Trophoblast cell (in vitro differentiated cells and primary cell): ENCODE measurements around the gene FAM204A. TPM values are rescaled to one million over a fixed set of nuclear protein-coding genes. Genes with fewer than 3 reads are reported as not detected.

Experiments
- DNase-seq, 2 donors: peaks; one replicate each; pipeline ENCODE4 v3.0.0-alpha.2; 2016
- H2AFZ ChIP-seq: 2 replicates; pipeline ENCODE4 v1.6.1; 2013; ENCODE audit warnings: low read length, moderate library complexity, mild to moderate bottlenecking; ENCODE audit not compliant: insufficient read depth, poor library complexity
- H2AK5ac ChIP-seq: 2 replicates; pipeline ENCODE4 v1.6.1; 2013; ENCODE audit warnings: mild to moderate bottlenecking, low read length
- H2BK120ac ChIP-seq: 2 replicates; pipeline ENCODE4 v1.6.1; 2013; ENCODE audit warnings: low read length, mild to moderate bottlenecking, moderate library complexity; ENCODE audit not compliant: insufficient read depth, poor library complexity
- H2BK12ac ChIP-seq: 2 replicates; pipeline ENCODE4 v1.6.1; 2013; ENCODE audit warnings: mild to moderate bottlenecking, low read length, moderate library complexity
- H2BK5ac ChIP-seq: 2 replicates; pipeline ENCODE4 v1.6.1; 2013; ENCODE audit warnings: low read length, low read depth, moderate library complexity, mild to moderate bottlenecking; ENCODE audit not compliant: poor library complexity
- H3K14ac ChIP-seq: 2 replicates; pipeline ENCODE4 v1.6.1; 2013; ENCODE audit warnings: mild to moderate bottlenecking, low read length
- H3K18ac ChIP-seq: 2 replicates; pipeline ENCODE4 v1.6.1; 2013; ENCODE audit warnings: mild to moderate bottlenecking, low read length
- H3K23ac ChIP-seq: 2 replicates; pipeline ENCODE4 v1.6.1; 2013; ENCODE audit warnings: low read length
- H3K27ac ChIP-seq: 2 replicates; pipeline ENCODE4 v1.5.1; 2013; ENCODE audit warnings: low read depth, mild to moderate bottlenecking, inconsistent platforms, low read length, moderate library complexity
- H3K27me3 ChIP-seq: 2 replicates; pipeline ENCODE4 v1.6.1; 2013; ENCODE audit warnings: inconsistent platforms, mild to moderate bottlenecking, low read length, moderate library complexity; ENCODE audit not compliant: insufficient read depth
- H3K36me3 ChIP-seq, 2 experiments: 1 replicate in 1 of 2; 2 replicates in 1 of 2; pipeline ENCODE4 v1.6.1; 2013; ENCODE audit warnings: low read length in 2 of 2, mild to moderate bottlenecking in 2 of 2, moderate library complexity in 1 of 2; ENCODE audit not compliant: insufficient read depth in 2 of 2, control insufficient read depth in 1 of 2
- H3K4ac ChIP-seq: 2 replicates; pipeline ENCODE4 v1.6.1; 2013; ENCODE audit warnings: low read depth, mild to moderate bottlenecking, low read length, moderate library complexity
- H3K4me1 ChIP-seq, 2 experiments: 1 replicate in 1 of 2; 2 replicates in 1 of 2; pipeline ENCODE4 v1.6.1; 2013; ENCODE audit warnings: low read length in 2 of 2, mild to moderate bottlenecking in 2 of 2, moderate library complexity in 1 of 2; ENCODE audit not compliant: insufficient read depth in 2 of 2, control insufficient read depth in 1 of 2
- H3K4me2 ChIP-seq: 2 replicates; pipeline ENCODE4 v1.6.1; 2013; ENCODE audit warnings: inconsistent platforms, mild to moderate bottlenecking, low read length, moderate library complexity
- H3K4me3 ChIP-seq: 2 replicates; pipeline ENCODE4 v1.5.1; 2013; ENCODE audit warnings: mild to moderate bottlenecking, low read depth, low read length, inconsistent platforms
- H3K79me1 ChIP-seq: one replicate; pipeline ENCODE4 v1.6.1; 2013; ENCODE audit warnings: low read length
- H3K79me2 ChIP-seq: 2 replicates; pipeline ENCODE4 v1.6.1; 2013; ENCODE audit warnings: low read length, mild to moderate bottlenecking; ENCODE audit not compliant: control insufficient read depth, insufficient read depth, poor library complexity
- H3K9ac ChIP-seq: 2 replicates; pipeline ENCODE4 v1.6.1; 2013; ENCODE audit warnings: mild to moderate bottlenecking, low read length
- H3K9me3 ChIP-seq: 2 replicates; pipeline ENCODE4 v1.6.1; 2013; ENCODE audit warnings: low read depth, mild to moderate bottlenecking, control low read depth, inconsistent platforms, low read length; ENCODE audit not compliant: insufficient read depth
- H4K12ac ChIP-seq: 2 replicates; pipeline ENCODE4 v1.6.1; 2013; ENCODE audit warnings: low read depth, mild to moderate bottlenecking, low read length, moderate library complexity
- H4K8ac ChIP-seq: 2 replicates; pipeline ENCODE4 v1.6.1; 2013; ENCODE audit warnings: low read depth, mild to moderate bottlenecking, low read length, moderate library complexity
- H4K91ac ChIP-seq: one replicate; pipeline ENCODE4 v1.6.1; 2013; ENCODE audit warnings: low read depth, mild to moderate bottlenecking, low read length, moderate library complexity
- WGBS: extraction: QIAGEN DNeasy Blood & Tissue Kit; methylation state at CpG from one replicate; pipeline ENCODE4 v1.1.7; 2013; ENCODE audit warnings: missing lambda C conversion rate; ENCODE audit not compliant: insufficient read length, insufficient coverage; ENCODE audit errors: extremely low coverage; 5-methylcytosine and 5-hydroxymethylcytosine counted together
- polyA plus RNA-seq: library from polyadenylated mRNA; stranded (reverse); fragments of 200-250 nt; gene quantifications from 2 replicates; pipeline ENCODE4 v1.2.3, GENCODE V29; 2013

The FAM204A gene
- 39.8 and 41.8 TPM in 2 replicates for polyA plus RNA-seq

DNA sequence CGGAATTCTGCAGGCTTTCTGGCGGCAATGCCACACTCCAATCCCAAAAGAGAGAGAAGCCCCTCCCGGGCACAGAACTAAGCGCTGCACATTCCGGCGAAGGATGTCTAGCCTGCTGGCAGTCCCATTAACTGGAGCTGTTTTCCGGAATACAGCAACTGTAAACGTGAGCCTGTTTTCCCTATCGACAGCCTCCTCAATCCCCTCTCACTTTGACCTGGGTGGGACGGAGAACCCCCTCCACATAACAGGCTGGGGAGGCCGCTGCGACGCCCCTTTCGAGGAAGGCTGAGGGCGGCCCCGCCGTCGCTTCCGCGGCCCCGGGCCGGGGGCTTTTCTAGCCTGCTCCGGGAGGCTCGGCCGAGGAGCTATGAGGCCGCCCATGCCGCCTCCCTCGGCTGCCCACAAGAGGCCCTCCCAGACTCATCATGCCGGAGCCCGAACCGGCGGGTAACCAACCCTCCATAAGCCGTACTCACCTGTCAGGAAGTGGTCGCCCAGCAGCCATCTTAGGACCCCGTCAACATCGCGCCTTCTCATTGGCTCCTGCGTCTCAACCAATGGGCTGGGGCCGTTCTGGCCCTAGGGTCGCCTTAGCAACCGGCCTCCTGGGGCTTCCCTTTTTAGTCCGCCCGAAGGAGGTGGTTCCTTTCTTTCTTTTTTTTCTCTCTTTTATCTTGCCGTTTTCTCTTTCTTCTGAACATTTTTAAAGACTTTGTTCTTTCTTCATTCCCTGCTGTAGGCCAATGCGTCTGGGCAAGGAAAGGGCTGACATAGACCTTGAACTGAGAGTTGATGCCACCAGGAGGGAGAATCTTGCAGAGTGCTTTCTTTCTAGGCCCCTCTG lies at the start of gene FAM204A:
TSS of gene FAM204A (minus strand) at position 534 of the 847 bp plus-strand sequence. CDS start 5,909 bp downstream, outside the sequence.
- Histone ChIP-seq H2BK120ac (peak within 1 kb of the TSS; percentile 54), H2AFZ (peak within 1 kb of the TSS; percentile 59), H3K9me3 (no peaks in the 10 kb centered on the region), H2BK5ac (peak within 1 kb of the TSS; percentile 35), H3K4ac (peak within 1 kb of the TSS; percentile 30), H4K12ac (peak within 1 kb of the TSS; percentile 81), H3K27ac (peak within 1 kb of the TSS; percentile 26), H3K79me1 (peaks cover 3% of the 10 kb centered on the region), H3K14ac (peak within 1 kb of the TSS; percentile 33), H3K4me3 (peak within 1 kb of the TSS; percentile 81), H3K4me1 (no peaks in the 10 kb centered on the region), H3K9ac (peak within 1 kb of the TSS; percentile 61), H3K23ac (no peak within 1 kb of the TSS), H3K36me3 (no peaks in the 10 kb centered on the region), H4K91ac (peak within 1 kb of the TSS; percentile 65), H2BK12ac (no peak within 1 kb of the TSS), H3K18ac (peak within 1 kb of the TSS; percentile 38), H4K8ac (peak within 1 kb of the TSS; percentile 95), H3K27me3 (no peaks in the 10 kb centered on the region), H2AK5ac (no peak within 1 kb of the TSS), H3K4me2 (peak within 1 kb of the TSS; percentile 98), H3K79me2 (peaks cover 3% of the 10 kb centered on the region)
- DNase-seq, result peak; percentile 95 to 98
- WGBS, result no CpG with 5 or more reads among the region's 45 CpGs

- no peak overlapping the region for H2AFZ ChIP-seq
- no peak overlapping the region for H3K4me2 ChIP-seq
- no CpG with 5 or more reads among the region's 1 CpG for WGBS
- H3K27ac ChIP-seq, result no peak overlapping the region
- H3K79me1 ChIP-seq, result no peaks in the 10 kb centered on the region
- no peak overlapping the region for H2BK5ac ChIP-seq
- no peaks in the 10 kb centered on the region for H3K4me1 ChIP-seq
- H3K9me3 ChIP-seq, result no peaks in the 10 kb centered on the region
- H3K18ac ChIP-seq, result no peak overlapping the region
- H4K8ac ChIP-seq, result no peak overlapping the region
- H2BK120ac ChIP-seq, result no peak overlapping the region
- no peak overlapping the region for H4K91ac ChIP-seq
- no peak overlapping the region for H3K23ac ChIP-seq
- H4K12ac ChIP-seq, result no peak overlapping the region
- no peak overlapping the region for H3K14ac ChIP-seq
- no peak for DNase-seq
- H3K79me2 ChIP-seq, result no peaks in the 10 kb centered on the region
- H3K27me3 ChIP-seq, result no peaks in the 10 kb centered on the region
- H3K36me3 ChIP-seq, result no peaks in the 10 kb centered on the region
- no peak overlapping the region for H3K4me3 ChIP-seq
- H2AK5ac ChIP-seq, result no peak overlapping the region
- H3K4ac ChIP-seq, result no peak overlapping the region
- no peak overlapping the region for H2BK12ac ChIP-seq
- H3K9ac ChIP-seq, result no peak overlapping the region
These were observed 41.6 kb upstream of the FAM204A start for GRCh38 chr10:118383699-118384098.

DNA sequence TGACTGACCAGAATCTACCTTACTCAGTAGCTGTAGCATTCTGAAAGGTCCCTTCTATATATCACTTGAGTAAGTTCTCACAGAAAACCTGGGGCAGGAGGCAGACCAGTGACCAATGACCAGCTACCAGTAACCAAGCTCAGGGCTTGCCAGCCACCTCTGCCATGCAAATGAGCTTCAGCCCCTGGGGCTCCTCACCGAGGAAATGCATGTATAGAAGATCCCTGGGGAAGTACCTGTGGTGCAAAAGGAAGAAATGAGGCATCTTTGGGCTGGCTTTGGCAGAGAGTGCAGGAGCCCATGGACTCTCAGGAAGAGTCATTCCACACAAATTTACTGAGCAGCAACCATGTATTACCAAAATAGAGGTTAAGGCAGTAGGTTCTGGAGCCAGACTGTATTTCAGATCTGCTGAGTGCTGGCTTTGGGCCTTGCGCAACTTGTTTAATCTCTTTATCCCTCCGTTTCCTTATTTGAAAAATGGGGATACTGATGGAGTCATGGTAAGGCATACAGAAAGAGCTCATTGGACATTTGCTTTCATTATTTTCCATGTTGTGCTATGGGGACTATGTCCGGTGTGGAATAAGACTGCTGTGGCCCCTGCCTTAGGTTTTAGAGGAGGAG lies 41.1 kb upstream of the FAM204A start:
- H2AK5ac ChIP-seq, result no peak overlapping the region
- no peak overlapping the region for H3K4me2 ChIP-seq
- no peak overlapping the region for H3K9ac ChIP-seq
- no peak overlapping the region for H4K12ac ChIP-seq
- no peaks in the 10 kb centered on the region for H3K79me2 ChIP-seq
- H3K14ac ChIP-seq, result no peak overlapping the region
- H3K23ac ChIP-seq, result no peak overlapping the region
- no peak overlapping the region for H3K27ac ChIP-seq
- H3K4ac ChIP-seq, result no peak overlapping the region
- no peak overlapping the region for H4K91ac ChIP-seq
- H3K27me3 ChIP-seq, result no peaks in the 10 kb centered on the region
- no peak for DNase-seq
- H4K8ac ChIP-seq, result no peak overlapping the region
- no peak overlapping the region for H3K18ac ChIP-seq
- H3K4me3 ChIP-seq, result no peak overlapping the region
- H3K79me1 ChIP-seq, result no peaks in the 10 kb centered on the region
- H3K9me3 ChIP-seq, result no peaks in the 10 kb centered on the region
- whole genome bisulfite sequencing, result no CpG with 5 or more reads among the region's 4 CpGs
- no peak overlapping the region for H2AFZ ChIP-seq
- no peak overlapping the region for H2BK12ac ChIP-seq
- H2BK120ac ChIP-seq, result no peak overlapping the region
- no peak overlapping the region for H2BK5ac ChIP-seq
- H3K36me3 ChIP-seq, result no peaks in the 10 kb centered on the region
- no peaks in the 10 kb centered on the region for H3K4me1 ChIP-seq

- Histone ChIP-seq H3K4me2 (no peak overlapping the region), H3K9ac (no peak overlapping the region), H2AK5ac (no peak overlapping the region), H4K12ac (no peak overlapping the region), H3K27ac (no peak overlapping the region), H3K4ac (no peak overlapping the region), H3K27me3 (peaks cover 4% of the 10 kb centered on the region), H3K18ac (no peak overlapping the region), H3K23ac (no peak overlapping the region), H2AFZ (no peak overlapping the region), H3K9me3 (peaks cover 2% of the 10 kb centered on the region), H4K91ac (no peak overlapping the region), H3K4me1 (peaks cover 0 to 2% of the 10 kb centered on the region in 2 experiments), H2BK120ac (no peak overlapping the region), H4K8ac (no peak overlapping the region), H3K36me3 (no peaks in the 10 kb centered on the region), H3K4me3 (no peak overlapping the region), H3K79me1 (no peaks in the 10 kb centered on the region), H2BK5ac (no peak overlapping the region), H3K79me2 (no peaks in the 10 kb centered on the region), H3K14ac (no peak overlapping the region), H2BK12ac (no peak overlapping the region)
- DNase-seq, result no peak
These were observed 32.3 kb upstream of the FAM204A start for GRCh38 chr10:118374404-118374803.
